Duodenal mucosa (tissue), 2 donors: Measurements from ENCODE around the gene GPR18.

Experiments used
- H3K27ac ChIP-seq: one replicate; pipeline ENCODE4 v1.7.0; 2013; ENCODE audit warnings: low read depth, low read length
- H3K27me3 ChIP-seq, 2 donors: one replicate each; pipeline ENCODE4 v1.7.0; 2013; ENCODE audit warnings: low read length in 2 of 2, control low read depth in 1 of 2; ENCODE audit not compliant: insufficient read depth in 2 of 2, control insufficient read depth in 1 of 2
- H3K36me3 ChIP-seq, 2 donors: one replicate each; pipeline ENCODE4 v1.7.0; 2013; ENCODE audit warnings: low read length in 2 of 2, control low read depth in 1 of 2; ENCODE audit not compliant: insufficient read depth in 2 of 2, control insufficient read depth in 1 of 2
- H3K4me1 ChIP-seq, 2 donors: one replicate each; pipeline ENCODE4 v1.7.0; 2013; ENCODE audit warnings: low read length in 2 of 2, control low read depth in 1 of 2; ENCODE audit not compliant: insufficient read depth in 2 of 2, control insufficient read depth in 1 of 2
- H3K4me3 ChIP-seq, 2 donors: one replicate each; pipeline ENCODE4 v1.7.0; 2013; ENCODE audit warnings: low read length in 2 of 2, low read depth in 1 of 2
- H3K9ac ChIP-seq, 2 donors: one replicate each; pipeline ENCODE4 v1.7.0; 2013; ENCODE audit warnings: low read length in 2 of 2, low read depth in 1 of 2
- H3K9me3 ChIP-seq, 2 donors: one replicate each; pipeline ENCODE4 v1.7.0; 2013; ENCODE audit warnings: low read length in 2 of 2, control low read depth in 1 of 2; ENCODE audit not compliant: control insufficient read depth in 1 of 2

Gene GPR18

GRCh38 chr13:99269627-99270241 lies 11.6 kb upstream of the GPR18 start:
- H3K27ac ChIP-seq: no peak overlapping the region
- no peaks in the 10 kb centered on the region for H3K27me3 ChIP-seq
- H3K9ac ChIP-seq: no peak overlapping the region
- H3K4me3 ChIP-seq: no peak overlapping the region
- H3K9me3 ChIP-seq: no peaks in the 10 kb centered on the region
- peaks cover 5 to 8% of the 10 kb centered on the region in 2 donors for H3K36me3 ChIP-seq
- peaks cover 0 to 4% of the 10 kb centered on the region in 2 donors for H3K4me1 ChIP-seq

- H3K4me1 ChIP-seq: peaks cover 5 to 7% of the 10 kb centered on the region in 2 donors
- H3K9me3 ChIP-seq: no peaks in the 10 kb centered on the region
- no peak overlapping the region for H3K9ac ChIP-seq
- no peak overlapping the region for H3K4me3 ChIP-seq
- no peak overlapping the region for H3K27ac ChIP-seq
- H3K27me3 ChIP-seq: no peaks in the 10 kb centered on the region
- H3K36me3 ChIP-seq: peaks cover 5 to 8% of the 10 kb centered on the region in 2 donors
Observed at GRCh38 chr13:99268822-99269221, 10.6 kb upstream of the GPR18 start.

GRCh38 chr13:99267927-99268326 lies 9.7 kb upstream of the GPR18 start:
- peaks cover 5 to 7% of the 10 kb centered on the region in 2 donors for H3K4me1 ChIP-seq
- H3K9me3 ChIP-seq: no peaks in the 10 kb centered on the region
- H3K36me3 ChIP-seq: peaks cover 5 to 8% of the 10 kb centered on the region in 2 donors
- H3K4me3 ChIP-seq: no peak overlapping the region
- no peak overlapping the region for H3K27ac ChIP-seq
- H3K9ac ChIP-seq: no peak overlapping the region
- H3K27me3 ChIP-seq: no peaks in the 10 kb centered on the region

- Histone ChIP-seq H3K4me3 (no peak overlapping the region), H3K4me1 (peaks cover 5 to 7% of the 10 kb centered on the region in 2 donors), H3K27me3 (no peaks in the 10 kb centered on the region), H3K27ac (no peak overlapping the region), H3K9ac (no peak overlapping the region), H3K9me3 (no peaks in the 10 kb centered on the region), H3K36me3 (peaks cover 5 to 8% of the 10 kb centered on the region in 2 donors)
Observed at GRCh38 chr13:99266827-99267226, 8.6 kb upstream of the GPR18 start.

GRCh38 chr13:99265821-99266426 lies 7.7 kb upstream of the GPR18 start:
- H3K9me3 ChIP-seq: no peaks in the 10 kb centered on the region
- no peaks in the 10 kb centered on the region for H3K27me3 ChIP-seq
- H3K4me3 ChIP-seq: no peak overlapping the region
- H3K4me1 ChIP-seq: peaks cover 5 to 9% of the 10 kb centered on the region in 2 donors
- H3K27ac ChIP-seq: no peak overlapping the region
- H3K36me3 ChIP-seq: peaks cover 5 to 8% of the 10 kb centered on the region in 2 donors
- no peak overlapping the region for H3K9ac ChIP-seq

- Histone ChIP-seq H3K9ac (no peak overlapping the region), H3K27me3 (no peaks in the 10 kb centered on the region), H3K4me3 (no peak overlapping the region), H3K36me3 (peaks cover 5 to 8% of the 10 kb centered on the region in 2 donors), H3K27ac (no peak overlapping the region), H3K4me1 (peaks cover 5 to 13% of the 10 kb centered on the region in 2 donors), H3K9me3 (no peaks in the 10 kb centered on the region)
Observed at GRCh38 chr13:99265162-99265800, 7.1 kb upstream of the GPR18 start.

- no peaks in the 10 kb centered on the region for H3K9me3 ChIP-seq
- H3K4me3 ChIP-seq: no peak overlapping the region
- peaks cover 5 to 13% of the 10 kb centered on the region in 2 donors for H3K36me3 ChIP-seq
- no peak overlapping the region for H3K9ac ChIP-seq
- no peaks in the 10 kb centered on the region for H3K27me3 ChIP-seq
- no peak overlapping the region for H3K27ac ChIP-seq
- peaks cover 5 to 15% of the 10 kb centered on the region in 2 donors for H3K4me1 ChIP-seq
Observed at GRCh38 chr13:99264051-99264450, 5.9 kb upstream of the GPR18 start.

- H3K9me3 ChIP-seq: no peaks in the 10 kb centered on the region
- no peak overlapping the region for H3K9ac ChIP-seq
- no peak overlapping the region for H3K27ac ChIP-seq
- H3K4me1 ChIP-seq: peaks cover 5 to 21% of the 10 kb centered on the region in 2 donors
- peaks cover 5 to 13% of the 10 kb centered on the region in 2 donors for H3K36me3 ChIP-seq
- no peaks in the 10 kb centered on the region for H3K27me3 ChIP-seq
- H3K4me3 ChIP-seq: no peak overlapping the region
Observed at GRCh38 chr13:99263126-99263785, 5.1 kb upstream of the GPR18 start.

GRCh38 chr13:99261059-99261458 lies 2.9 kb upstream of the GPR18 start:
- Histone ChIP-seq H3K4me1 (peaks cover 5 to 21% of the 10 kb centered on the region in 2 donors), H3K9ac (no peak overlapping the region), H3K9me3 (no peaks in the 10 kb centered on the region), H3K4me3 (no peak overlapping the region), H3K27me3 (no peaks in the 10 kb centered on the region), H3K27ac (no peak overlapping the region), H3K36me3 (peaks cover 0 to 5% of the 10 kb centered on the region in 2 donors)

- Histone ChIP-seq H3K36me3 (peaks cover 5 to 7% of the 10 kb centered on the region in 2 donors), H3K4me3 (no peak overlapping the region), H3K9ac (peak overlapping the region in 1 of 2 donors; percentile 2), H3K9me3 (no peaks in the 10 kb centered on the region), H3K27me3 (no peaks in the 10 kb centered on the region), H3K4me1 (peaks cover 5 to 17% of the 10 kb centered on the region in 2 donors), H3K27ac (no peak overlapping the region)
Observed at GRCh38 chr13:99260216-99260615, 2.0 kb upstream of the GPR18 start.
